HPDE6-E6E7 (cell line): ENCODE data around the gene GRAMD1C.
"Not testable (repeated sequence)": the region's sequence is repeated elsewhere in the genome, so short reads cannot be mapped to it uniquely, and the experiment has no call there.

Source experiments
- DNase-seq: peaks from one replicate; pipeline ENCODE4 v3.0.0; 2011; ENCODE audit warnings: missing footprints; ENCODE audit errors: extremely low spot score

The GRAMD1C gene

DNA sequence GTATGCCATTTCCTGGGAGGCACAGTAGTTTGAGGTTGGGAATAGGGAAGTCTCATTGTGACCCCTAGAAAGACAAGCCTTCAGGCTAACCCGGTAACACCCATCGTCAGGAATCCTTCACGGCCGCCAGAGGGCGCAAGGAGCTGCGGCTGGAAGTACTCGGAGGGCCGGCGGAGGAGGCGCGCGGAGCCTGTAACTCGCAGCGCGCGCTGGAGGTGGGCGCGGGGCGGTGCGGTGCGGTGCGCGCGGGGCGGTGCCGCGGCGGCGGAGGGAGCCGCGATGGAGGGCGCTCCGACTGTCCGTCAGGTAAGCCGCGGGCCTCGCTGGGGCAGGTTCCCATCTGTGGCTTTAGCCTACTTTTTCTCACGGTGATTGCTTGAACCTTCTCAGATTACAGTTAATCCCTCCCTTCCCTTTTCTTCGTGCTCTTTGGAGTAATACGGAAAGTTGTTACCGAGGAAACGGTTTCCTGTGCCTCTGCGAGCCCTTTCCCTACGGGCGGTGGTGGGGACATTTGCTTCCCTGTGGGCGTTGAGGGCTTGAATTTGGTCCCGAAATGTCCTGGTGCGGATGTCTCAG lies at the start of gene GRAMD1C:
GRAMD1C (plus strand) TSS at position 158 of the 579 bp plus-strand sequence; CDS start at position 280, 122 bp downstream.
- DNase-seq = peak; percentile 63

DNA sequence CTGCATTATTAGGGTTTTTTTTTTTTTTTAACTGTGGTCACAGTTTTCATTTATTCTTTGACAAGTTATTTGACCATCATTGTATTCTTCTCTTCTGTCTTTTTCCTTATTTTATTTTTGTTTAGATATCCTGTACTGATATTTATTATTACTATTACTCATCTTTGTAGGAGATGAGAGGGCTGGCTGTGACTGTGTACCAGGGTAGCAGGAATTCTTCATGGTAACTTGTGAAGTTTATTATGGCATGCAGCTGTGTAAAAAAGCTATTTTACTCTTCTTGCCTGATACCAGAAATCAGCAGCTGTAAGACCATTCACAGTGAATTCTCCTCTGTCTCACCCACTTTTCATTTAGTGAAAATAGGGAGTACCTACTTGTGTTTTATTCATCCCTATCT lies 47.2 kb upstream of the GRAMD1C start:
- no peak for DNase-seq

DNA sequence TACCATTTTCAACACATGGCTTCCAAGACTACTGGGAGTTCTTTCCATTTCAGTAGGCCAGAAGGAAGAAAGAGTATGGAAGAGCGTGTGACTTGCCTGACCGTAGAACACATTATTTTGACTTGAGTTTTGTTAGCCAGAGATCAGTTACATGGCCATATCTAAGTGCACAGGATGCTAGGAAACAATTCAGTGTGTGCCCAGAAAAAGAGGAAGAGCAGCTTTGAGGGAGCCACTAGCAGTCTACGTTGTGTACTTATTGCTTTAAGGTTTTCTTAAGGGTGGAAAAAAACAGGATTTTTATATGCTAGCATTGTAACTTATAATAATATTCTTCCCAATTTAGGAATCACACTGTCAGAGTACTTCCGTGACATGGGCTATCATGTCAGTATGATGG lies 44.1 kb upstream of the GRAMD1C start:
- no peak for DNase-seq

DNA sequence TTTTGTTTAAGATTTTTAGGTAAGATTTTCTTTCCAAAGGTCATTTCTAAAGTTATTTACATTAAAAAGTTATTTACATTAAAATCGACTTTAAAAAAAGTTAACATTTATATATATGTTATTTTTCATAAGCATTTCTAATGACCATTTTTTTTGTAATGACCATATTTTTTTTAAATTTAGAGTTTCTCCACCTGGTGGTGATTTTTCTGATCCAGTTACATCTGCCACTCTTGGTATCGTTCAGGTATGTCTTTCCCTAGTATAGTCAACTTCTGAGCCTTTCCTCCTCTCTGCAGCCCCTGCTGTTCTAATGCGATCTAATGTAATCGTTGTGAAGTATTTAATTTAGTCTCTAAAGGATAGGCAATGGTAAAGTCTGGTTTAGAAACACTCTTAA lies 42.9 kb upstream of the GRAMD1C start:
- DNase-seq = no peak

DNA sequence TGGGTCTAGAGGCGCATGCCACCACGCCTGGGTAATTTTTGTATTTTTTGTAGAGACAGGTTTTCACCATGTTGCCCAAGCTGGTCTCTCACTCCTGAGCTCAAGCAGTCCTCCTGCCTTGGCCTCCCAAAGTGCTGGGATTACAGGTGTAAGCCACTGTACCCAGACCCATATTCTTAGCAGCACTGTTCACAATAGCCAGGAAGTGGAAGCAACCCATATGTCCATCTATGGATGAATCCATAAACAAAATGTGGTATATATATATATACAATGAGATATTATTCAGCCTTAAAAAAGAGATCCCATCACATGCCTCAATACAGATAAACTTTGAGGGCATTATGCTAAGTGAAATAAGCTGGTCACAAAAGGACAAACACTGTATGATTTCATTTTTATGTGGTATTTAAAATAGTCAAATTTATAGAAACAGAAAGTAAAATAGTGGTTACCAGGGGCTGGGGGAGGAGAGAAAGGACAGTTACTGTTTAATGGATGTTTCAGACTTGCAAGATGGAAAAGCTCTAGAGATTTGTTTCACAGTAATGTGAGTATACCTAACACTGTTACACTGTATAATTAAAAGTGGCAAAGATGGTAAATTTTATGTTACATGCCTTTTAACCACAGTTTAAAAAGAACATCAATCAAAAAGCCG lies 35.7 kb upstream of the GRAMD1C start:
- no peak for DNase-seq

DNA sequence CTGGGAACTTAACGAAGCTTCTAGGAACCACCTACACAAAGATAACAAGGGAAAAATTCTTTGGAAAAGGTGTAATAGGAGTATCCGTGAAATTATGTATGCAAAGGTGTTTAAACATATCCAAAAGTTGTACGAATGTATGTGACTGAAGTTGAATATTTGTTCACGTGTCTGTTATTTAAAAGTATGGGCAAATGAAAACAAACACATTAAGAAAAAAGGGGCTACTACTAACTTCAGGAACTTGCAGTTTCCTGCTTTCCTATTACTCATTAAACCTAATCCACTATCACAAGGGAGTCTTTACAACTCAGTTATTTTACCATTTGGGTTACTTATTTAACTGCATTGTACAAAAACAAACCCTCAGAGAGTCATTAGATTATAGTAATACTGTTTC lies 33.9 kb upstream of the GRAMD1C start:
- DNase-seq = no peak

DNA sequence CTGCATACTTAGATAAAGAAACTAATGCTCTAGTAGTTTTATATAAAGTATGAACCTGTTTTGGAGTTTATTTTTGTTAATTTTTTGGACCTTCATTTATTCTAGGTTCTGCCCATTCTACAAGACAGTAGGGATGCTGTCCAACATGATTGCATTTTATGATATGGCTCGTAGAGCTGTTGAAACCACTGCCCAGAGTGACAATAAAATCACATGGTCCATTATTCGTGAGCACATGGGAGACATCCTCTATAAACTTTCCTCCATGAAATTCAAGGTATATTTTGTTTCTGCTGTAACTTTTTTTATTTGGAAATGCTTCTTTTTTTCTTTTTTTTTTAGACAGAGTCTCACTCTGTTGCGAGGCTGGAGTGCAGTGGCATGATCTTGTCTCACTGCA lies 33.3 kb upstream of the GRAMD1C start:
- no peak for DNase-seq

DNA sequence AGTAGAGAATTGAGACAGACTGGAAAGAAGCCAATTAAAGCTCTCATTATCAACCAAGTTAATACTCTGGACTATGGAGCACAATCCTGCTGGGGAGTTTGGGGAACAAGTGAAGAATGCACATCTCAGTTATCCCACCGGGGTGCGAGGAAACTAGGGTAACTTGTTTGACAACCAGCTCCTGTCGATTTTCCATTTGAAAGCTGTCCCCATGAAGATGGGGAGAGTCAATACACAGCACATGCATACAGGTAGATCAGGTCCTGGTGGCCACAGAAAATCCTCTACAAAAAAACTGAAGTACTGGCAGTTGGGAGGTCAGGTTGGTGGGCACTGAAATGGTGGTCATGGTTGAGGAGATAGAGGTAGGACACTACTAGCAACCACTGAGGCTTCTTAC lies 25.7 kb upstream of the GRAMD1C start:
- no peak for DNase-seq

DNA sequence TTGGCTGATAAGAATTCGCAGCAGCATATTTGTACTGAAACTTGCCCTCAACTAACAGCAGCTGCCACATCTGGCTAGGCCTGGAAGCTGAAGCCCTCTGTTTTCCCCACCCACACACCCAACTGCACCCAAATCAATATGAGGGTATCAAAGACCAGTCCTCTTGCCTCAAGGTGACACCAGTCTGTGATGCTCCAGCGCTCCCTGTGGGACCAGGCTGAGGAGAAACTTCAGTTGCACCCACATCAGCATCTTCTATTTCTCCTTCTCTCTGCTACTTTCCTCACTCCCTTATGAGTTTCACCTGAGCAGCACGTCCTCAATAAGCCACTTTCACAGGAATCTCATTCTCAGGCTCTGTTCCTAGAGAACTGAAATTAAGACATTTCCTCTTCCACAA lies 18.7 kb upstream of the GRAMD1C start:
- DNase-seq = no peak

DNA sequence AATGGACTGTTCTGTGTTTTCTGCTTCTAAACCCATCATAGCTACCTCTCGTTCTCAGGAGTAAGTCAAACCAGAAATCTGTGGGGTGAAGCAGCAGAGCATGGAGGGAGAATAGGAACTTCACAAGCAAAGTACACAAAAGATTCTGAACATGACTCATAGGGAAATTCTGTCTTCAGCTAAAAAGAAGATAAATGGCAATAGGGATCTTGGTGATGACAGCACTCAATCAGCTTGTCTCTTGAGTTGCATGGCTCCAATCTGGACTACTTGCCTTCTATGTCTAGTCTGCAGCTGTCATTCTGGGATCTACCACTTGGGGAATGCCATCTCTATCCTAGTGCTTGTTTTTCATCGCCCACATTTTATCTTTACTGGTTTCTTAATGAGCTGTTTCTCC lies 13.5 kb upstream of the GRAMD1C start:
- DNase-seq = peak; percentile 5

DNA sequence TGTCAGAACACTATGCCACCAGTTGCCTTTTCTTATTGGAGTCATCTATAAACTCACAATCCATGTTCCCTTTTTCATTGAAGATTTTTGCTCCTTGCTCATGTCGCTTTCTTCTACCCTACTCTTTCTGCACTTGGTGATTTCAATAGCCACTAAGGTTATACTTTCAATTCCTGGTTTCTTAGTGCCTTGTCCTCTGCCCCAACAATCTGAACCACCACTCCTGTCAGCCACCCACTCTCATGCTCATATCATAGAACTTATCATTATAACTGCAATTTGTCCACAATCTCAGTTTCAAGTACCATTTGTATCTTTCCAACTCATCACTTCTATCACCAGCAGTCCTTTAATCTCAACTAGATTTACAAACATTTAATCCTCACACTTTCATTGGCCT lies 10.0 kb upstream of the GRAMD1C start:
- DNase-seq = no peak

DNA sequence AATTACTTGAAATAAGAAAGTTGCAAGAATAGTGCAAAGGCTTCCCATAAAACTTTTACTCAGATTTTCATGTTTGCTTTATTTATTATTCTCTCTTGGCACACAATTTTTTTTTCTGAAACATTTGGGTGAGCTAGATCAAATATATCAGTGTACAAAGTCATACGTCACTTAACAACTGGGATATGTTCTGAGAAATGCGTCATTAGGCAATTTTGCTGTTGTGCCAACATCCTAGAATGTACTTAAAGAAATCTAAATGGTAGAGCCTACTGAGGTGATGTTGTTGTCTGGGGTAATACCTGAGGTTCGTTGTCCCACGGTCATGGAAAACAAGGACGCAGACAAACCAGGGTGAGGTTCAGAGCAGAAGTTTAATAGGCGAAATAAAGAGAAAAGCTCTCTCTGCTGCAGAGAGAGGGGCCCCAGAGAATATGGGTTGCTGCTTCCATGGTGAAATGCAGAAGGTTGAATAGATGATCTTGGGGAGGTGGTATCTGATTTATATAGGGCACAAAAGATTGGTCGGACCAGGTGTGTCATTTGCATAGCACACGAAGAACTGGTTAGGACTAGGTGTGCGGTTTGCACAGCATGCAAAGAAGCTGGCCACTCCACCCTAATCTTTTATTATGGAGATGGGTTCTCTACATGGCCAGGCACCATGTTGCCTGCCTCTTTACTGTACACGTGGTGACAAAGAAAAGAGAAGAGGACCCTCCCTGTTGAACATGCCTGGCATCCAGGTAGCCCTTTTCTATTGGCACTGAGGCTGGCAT lies 8.8 kb upstream of the GRAMD1C start:
- DNase-seq = no peak

DNA sequence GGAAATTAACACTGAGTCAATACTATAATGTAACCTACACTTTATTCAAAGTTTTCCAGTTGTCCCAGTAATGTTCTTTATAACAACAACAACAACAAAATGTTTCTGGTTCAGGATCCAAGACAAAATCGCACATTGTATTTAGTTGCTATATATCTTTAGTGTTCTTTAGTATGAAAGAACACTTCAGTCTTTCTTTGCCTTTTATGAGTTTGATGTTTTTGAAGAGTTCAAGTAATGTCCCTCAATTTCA lies 7.6 kb upstream of the GRAMD1C start:
- no peak for DNase-seq

DNA sequence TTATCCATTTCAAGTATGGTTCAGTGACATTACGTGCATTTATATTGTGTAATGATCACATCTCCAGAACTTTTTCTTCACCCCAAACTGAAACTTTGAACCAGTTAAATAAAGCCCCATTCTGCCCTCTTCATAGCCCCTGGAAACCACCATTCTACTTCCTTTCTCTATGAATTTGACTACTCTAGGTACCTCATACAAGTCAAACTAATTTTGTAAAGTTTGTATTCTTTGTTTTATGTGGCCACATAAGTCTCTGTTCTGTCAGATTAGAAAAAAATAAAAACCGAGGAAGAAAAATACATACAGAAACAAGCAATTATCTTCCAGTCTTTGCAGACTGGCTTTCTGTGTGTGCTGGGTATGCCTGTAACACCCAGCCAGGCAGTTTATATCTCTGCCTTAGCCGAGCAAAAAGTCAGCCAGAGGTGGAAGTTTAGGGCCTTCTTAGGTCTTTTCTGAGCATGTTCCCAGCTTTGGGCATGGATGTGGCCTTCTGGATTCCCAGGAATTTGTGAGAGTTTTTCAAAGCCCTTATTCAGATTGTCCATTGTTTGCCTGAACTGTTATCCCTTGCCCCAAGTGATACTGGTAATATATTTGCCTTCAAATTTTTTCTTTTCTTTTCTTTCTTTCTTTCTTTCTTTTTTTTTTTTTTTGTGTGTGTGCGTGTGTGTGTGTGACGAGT lies 6.0 kb upstream of the GRAMD1C start:
- DNase-seq = no peak

DNA sequence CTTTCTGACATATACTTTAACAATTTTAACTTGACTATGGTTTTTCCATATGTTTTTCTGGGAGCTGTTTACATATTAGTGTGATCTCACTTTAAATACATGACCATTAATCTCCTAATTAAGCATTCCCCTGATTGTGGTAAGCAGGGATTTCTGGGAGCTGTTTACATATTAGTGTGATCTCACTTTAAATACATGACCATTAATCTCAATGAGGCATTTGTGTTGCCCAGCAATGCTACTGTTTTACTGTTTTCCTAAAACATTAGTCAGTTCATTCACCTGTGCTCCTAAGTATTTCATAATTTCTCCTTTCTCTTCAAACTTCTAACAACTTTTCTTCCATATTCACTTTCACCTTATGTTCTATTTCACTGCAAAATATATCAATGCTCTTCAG lies 3.6 kb upstream of the GRAMD1C start:
- no peak for DNase-seq

DNA sequence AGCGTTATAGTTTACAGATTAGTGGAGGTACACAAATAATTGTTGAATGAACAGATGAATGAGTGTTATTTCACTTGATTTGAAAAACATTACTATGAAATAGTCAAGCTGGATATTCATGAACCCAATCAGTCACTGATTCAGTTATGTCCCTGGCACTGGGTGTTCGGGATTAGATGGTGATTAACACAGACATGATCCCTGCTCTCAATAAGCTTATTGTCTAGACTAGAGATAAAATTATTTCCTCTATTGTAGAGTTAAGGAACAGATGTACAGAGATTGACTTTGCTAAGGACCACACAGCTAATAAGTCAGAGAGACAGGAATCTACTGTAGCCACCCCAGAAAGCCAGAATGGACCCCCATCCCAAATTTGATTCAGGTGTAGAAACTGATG lies 963 bp downstream of the GRAMD1C start:
- no peak for DNase-seq

DNA sequence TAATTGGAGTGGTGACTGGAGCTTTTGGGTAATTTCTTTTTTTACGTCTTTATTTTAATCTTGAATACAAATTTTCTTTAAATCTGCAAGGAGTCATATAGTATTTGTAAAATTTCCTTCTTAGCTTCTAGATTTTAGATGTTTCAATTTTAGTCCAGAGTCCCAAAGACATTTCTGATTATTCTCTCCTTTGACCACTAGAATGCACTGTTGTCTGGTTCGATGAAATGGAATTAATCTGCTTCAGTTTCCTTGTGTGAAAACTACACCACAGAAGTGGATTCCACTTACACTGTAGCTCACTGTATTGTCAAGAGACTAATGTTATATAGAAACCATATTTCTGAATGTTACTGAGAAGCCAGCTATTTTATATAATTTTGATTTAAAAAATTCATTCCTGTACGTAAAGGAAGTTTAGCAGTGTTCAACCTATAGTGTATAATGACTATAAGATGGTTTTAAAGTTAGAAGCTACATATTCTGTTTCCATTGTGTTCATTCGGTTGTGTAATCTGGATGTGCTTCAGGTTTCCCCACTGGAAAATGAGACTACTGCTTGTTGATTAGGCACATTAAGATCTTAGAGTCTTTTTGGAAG lies 6.1 kb downstream of the GRAMD1C start:
- peak; percentile 26 for DNase-seq

DNA sequence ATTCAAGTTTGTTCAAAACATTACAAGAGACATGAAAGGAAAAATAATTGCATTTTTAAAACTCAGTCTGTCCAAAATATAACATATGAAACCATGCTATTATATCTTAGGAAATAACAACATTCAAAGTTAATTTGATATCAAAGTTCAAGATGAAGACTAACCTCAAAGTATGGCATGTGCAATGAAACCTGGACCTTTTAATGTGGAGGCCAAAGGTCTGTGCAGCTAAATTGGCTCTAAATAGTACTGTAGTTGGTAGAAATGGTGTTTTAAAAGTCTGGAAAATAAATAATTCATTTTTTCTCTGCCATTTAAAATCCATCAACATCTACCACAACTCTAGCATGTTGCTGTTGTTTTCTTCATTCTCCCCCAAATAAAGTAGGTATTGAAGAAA lies 8.7 kb downstream of the GRAMD1C start:
- DNase-seq = no peak

DNA sequence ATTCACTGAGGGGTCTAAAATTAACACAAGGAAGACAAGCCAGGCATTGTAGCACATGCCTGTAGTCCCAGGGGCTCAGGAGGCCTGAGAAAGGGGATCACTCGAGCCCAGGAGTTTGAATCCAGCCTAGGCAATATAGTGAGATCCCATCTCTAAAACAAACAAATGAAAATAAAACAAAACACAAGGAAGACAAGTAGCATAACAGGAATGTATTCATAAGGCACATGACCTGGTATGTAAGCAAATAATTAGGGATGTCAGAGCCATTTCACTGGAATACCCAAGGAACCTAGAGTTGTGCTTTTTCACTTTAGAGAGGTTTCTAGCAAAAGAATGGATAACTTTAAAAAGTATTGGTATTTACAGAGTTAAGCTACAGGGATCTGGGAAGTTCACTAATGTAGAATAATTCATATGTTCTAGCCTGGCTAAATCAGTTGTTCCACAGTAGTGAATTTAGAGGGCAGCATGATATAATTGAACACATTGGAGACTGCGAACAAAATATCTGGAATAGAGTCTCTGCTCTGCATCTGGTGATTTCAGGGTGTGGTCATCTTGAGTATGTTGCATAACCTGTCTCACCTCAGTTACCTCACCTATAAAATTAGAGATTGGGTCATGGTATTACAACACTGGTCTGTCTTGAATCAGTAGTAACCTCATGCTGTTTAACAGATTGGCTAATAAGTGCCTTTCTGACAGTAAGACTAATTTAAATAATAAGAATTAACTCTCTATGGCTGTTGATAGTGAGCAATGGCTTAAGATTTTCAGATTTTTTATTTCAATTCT lies 9.3 kb downstream of the GRAMD1C start:
- peak; percentile 40 for DNase-seq

DNA sequence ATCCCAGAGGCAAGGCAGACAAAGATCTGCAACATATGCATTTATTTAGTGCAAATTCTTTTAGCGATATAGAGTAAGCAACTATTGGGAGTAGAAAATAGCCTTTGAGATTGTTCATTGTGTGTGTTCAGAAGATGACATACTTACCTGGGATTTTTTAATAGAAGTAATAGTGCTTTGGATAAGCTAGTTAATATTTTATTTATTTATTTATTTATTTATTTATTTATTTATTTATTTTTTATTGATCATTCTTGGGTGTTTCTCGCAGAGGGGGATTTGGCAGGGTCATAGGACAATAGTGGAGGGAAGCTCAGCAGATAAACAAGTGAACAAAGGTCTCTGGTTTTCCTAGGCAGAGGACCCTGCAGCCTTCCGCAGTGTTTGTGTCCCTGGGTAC lies 10.5 kb downstream of the GRAMD1C start:
- not testable (repeated sequence) for DNase-seq

DNA sequence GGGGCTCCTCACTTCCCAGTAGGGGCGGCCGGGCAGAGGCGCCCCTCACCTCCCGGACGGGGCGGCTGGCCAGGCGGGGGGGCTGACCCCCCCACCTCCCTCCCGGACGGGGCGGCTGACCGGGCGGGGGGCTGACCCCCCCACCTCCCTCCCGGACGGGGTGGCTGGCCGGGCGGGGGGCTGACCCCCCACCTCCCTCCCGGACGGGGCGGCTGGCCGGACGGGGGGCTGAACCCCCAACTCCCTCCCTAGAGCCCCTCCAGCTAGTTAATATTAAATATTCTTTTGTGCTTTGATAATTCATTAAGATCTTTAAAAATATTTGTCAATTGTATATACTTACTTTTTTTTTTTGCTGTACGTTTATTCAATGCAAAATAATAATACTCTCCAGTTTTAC lies 11.3 kb downstream of the GRAMD1C start:
- DNase-seq = not testable (repeated sequence)

DNA sequence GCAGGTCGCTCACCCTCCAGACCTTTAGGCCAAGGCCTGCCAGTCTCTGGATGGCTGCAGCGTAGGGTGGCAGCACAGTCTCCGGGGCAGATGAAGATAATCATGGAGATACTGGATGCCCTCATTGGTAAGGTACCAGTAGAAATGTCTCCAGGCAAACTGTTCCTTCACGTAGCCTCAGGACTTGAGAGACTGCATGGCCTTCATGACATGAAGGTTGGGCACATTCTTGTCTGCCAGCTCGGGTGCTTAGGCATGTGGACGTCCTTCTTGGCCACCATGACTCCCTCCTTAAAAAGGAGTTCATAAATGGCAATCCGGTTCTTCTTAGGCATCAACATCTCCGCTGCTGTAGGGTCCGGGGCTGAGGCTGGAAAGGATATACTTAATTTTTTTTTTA lies 11.8 kb downstream of the GRAMD1C start:
- not testable (repeated sequence) for DNase-seq
